Tibial nerve (tissue), 4 donors: ENCODE measurements around the gene DAPP1. TPM values are rescaled to one million over a fixed set of nuclear protein-coding genes. Genes with fewer than 3 reads are reported as not detected.

Experiments
- DNase-seq, 2 donors: peaks; one replicate each; pipeline ENCODE4 v3.0.0-alpha.2; 2019; ENCODE audit warnings: low spot score in 2 of 2
- H3K27ac ChIP-seq, 4 donors: fragments of 200-600 bp; sonication (generic) in 3 of 4; one replicate each; pipeline ENCODE4 v1.5.1; 2017 to 2019; ENCODE audit warnings: mild to moderate bottlenecking in 1 of 4
- H3K27me3 ChIP-seq, 2 donors: fragments of 200-600 bp; sonication (generic) in 1 of 2; one replicate each; pipeline versions ENCODE4 v1.5.1 to v1.6.0; 2017 to 2019
- H3K36me3 ChIP-seq, 3 donors: fragments of 200-600 bp; sonication (generic); one replicate each; pipeline ENCODE4 v1.5.1; 2018 to 2019
- H3K4me1 ChIP-seq, 4 donors: fragments of 200-600 bp; sonication (generic) in 3 of 4; one replicate each; pipeline ENCODE4 v1.5.1; 2017 to 2019
- H3K4me3 ChIP-seq, 4 donors: fragments of 200-600 bp; sonication (generic) in 3 of 4; one replicate each; pipeline ENCODE4 v1.5.1; 2017 to 2019; ENCODE audit warnings: mild to moderate bottlenecking in 1 of 4, moderate library complexity in 1 of 4
- H3K9me3 ChIP-seq, 4 donors: fragments of 200-600 bp; sonication (generic) in 3 of 4; one replicate each; pipeline ENCODE4 v1.5.1; 2017 to 2019
- CTCF ChIP-seq, 5 experiments: fragments of 200-600 bp in 3 of 5; fragments of 450-650 bp in 2 of 5; sonication (generic) in 3 of 5; IDR thresholded peaks; one replicate each; pipeline ENCODE4 v1.5.1; 2016 to 2019; ENCODE audit warnings: antibody characterized with exemption in 5 of 5, mild to moderate bottlenecking in 3 of 5, moderate library complexity in 2 of 5
- EP300 ChIP-seq, 2 donors: sonication (generic); formaldehyde crosslinking; IDR thresholded peaks; one replicate each; pipeline ENCODE4 v1.6.1; 2017; ENCODE audit warnings: antibody characterized with exemption in 2 of 2, mild to moderate bottlenecking in 1 of 2
- POLR2A ChIP-seq, 2 donors: fragments of 450-650 bp; IDR thresholded peaks; one replicate each; pipeline ENCODE4 v1.6.1; 2017; ENCODE audit warnings: antibody characterized with exemption in 2 of 2, mild to moderate bottlenecking in 2 of 2, moderate library complexity in 2 of 2
- WGBS, 2 donors: methylation state at CpG; one replicate each; pipeline ENCODE4 v1.1.5; 2018; 5-methylcytosine and 5-hydroxymethylcytosine counted together
- total RNA-seq, 4 donors: library from RNA; depleted of rRNA; stranded (reverse); fragments of >200 nt; gene quantifications; one replicate each; pipeline ENCODE4 v1.1.0, GENCODE V29; 2016

Gene DAPP1
- total RNA-seq, 4 donors from 2014 or later = 0.42 to 4.2 (median 1.2) TPM

DNA sequence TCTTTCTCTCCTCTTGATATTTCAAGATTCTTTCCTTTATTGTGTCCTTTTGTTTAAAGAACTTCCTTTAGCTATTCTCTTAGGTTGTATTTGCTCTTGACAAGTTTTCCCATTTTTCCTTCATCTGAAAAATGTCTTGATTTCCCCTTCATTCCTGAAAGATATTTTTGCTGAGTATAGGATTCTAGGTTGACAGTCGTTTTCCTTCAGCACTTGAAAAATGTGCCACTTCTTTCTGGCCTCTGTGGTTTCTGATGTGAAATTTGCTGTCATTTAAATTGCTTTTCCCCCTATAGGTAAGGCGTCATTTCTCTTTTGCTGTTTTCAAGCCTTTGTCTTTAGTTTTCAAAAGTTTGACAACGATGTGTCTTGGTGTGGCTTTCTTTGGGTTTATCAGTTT is 100.9 kb downstream of the DAPP1 start:
- no peak for DNase-seq
- Histone ChIP-seq H3K9me3 (peaks cover 0 to 7% (median 0%) of the 10 kb centered on the region in 4 donors), H3K4me3 (no peak overlapping the region), H3K36me3 (peaks cover 0 to 58% (median 4%) of the 10 kb centered on the region in 3 donors), H3K27me3 (no peaks in the 10 kb centered on the region), H3K4me1 (no peaks in the 10 kb centered on the region), H3K27ac (no peak overlapping the region)
- no peak for TF ChIP-seq POLR2A (IDR thresholded peaks at IDR 0.05)
- no peak for TF ChIP-seq EP300 (IDR thresholded peaks at IDR 0.05)
- TF ChIP-seq CTCF (IDR thresholded peaks at IDR 0.05) = no peak
- WGBS, 2 donors = 94 to 96% methylated on average over 3 of the region's 3 CpGs

- no peak overlapping the region for H3K4me3 ChIP-seq
- no peak for DNase-seq
- H3K27me3 ChIP-seq = no peaks in the 10 kb centered on the region
- H3K4me1 ChIP-seq = no peaks in the 10 kb centered on the region
- H3K36me3 ChIP-seq = peaks cover 0 to 63% (median 3%) of the 10 kb centered on the region in 3 donors
- peaks cover 0 to 7% (median 0%) of the 10 kb centered on the region in 4 donors for H3K9me3 ChIP-seq
- no peak overlapping the region for H3K27ac ChIP-seq
- no peak for TF ChIP-seq EP300 (IDR thresholded peaks at IDR 0.05)
- TF ChIP-seq POLR2A (IDR thresholded peaks at IDR 0.05) = no peak
- TF ChIP-seq CTCF (IDR thresholded peaks at IDR 0.05) = no peak
- 89 to 92% methylated on average over 2 of the region's 2 CpGs for WGBS, 2 donors
Observed at GRCh38 chr4:99918656-99919055, 102.0 kb downstream of the DAPP1 start.

Other genes with a start within 250 kb of the DAPP1 start
- under 1 TPM in 2 of 4 donors, not detected in 2; 0.22 to 0.59 TPM for gene MTTP, start 242.0 kb upstream of the DAPP1 start, total RNA-seq
- gene C4orf54, start 159.0 kb upstream of the DAPP1 start, total RNA-seq = not detected
- 10 to 100 TPM; 26.8 to 30.3 (median 28.2) TPM for gene LAMTOR3, start 77.6 kb downstream of the DAPP1 start, total RNA-seq
- 10 to 100 TPM; 27.0 to 38.5 (median 31.7) TPM for gene DNAJB14, start 129.8 kb downstream of the DAPP1 start, total RNA-seq
- 100 to 1,000 TPM in 1 of 4 donors, 10 to 100 TPM in 3; 75.4 to 107 (median 81.4) TPM for gene H2AZ1, start 133.4 kb downstream of the DAPP1 start, total RNA-seq